ENCODE measurements around the gene ZNF81.

DNA sequence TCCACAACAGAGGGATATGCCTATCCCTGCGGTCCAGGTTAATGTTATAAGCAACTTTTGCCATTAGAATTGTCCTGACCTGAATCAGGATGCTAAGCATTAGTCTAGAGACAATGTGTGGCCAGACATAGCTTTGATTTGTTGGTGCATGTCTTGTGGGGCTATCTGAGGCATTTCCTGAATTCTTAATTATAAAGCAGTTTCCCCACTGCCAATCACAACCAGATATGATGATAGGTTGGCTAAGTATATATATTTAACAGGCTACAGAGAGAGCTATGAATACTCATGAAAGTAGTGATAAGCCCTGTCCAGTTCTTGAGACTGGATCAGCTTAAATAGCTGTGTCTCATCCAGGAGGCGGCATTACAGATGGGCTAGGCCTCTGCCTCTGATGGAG lies 37.8 kb upstream of the ZNF81 start:
- TF ChIP-seq, protein P1, sequence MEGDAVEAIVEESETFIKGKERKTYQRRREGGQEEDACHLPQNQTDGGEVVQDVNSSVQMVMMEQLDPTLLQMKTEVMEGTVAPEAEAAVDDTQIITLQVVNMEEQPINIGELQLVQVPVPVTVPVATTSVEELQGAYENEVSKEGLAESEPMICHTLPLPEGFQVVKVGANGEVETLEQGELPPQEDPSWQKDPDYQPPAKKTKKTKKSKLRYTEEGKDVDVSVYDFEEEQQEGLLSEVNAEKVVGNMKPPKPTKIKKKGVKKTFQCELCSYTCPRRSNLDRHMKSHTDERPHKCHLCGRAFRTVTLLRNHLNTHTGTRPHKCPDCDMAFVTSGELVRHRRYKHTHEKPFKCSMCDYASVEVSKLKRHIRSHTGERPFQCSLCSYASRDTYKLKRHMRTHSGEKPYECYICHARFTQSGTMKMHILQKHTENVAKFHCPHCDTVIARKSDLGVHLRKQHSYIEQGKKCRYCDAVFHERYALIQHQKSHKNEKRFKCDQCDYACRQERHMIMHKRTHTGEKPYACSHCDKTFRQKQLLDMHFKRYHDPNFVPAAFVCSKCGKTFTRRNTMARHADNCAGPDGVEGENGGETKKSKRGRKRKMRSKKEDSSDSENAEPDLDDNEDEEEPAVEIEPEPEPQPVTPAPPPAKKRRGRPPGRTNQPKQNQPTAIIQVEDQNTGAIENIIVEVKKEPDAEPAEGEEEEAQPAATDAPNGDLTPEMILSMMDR (conservative IDR thresholded peaks at IDR 0.05; ENCODE audit: low read depth, low read length) = no peak
- TF ChIP-seq EZH2 (IDR thresholded peaks at IDR 0.05; ENCODE audit: low read length, unreplicated experiment) = no peak
- TF ChIP-seq EZH2phosphoT487 (IDR thresholded peaks at IDR 0.05; ENCODE audit: borderline replicate concordance, low read length) = no peak

All from PC-3 (cell line).